Endothelial cell of umbilical vein (primary cell): ENCODE measurements around the gene UBR3. TPM values are rescaled to one million over a fixed set of nuclear protein-coding genes. Genes with fewer than 3 reads are reported as not detected.

ENCODE experiments used
- BruUV-seq: library from RNA; stranded (reverse); fragments of 400-500 nt; replicated peaks from 2 replicates; lab custom pipeline; 2021; lab: Mats Ljungman, UMichigan
- CTCF ChIA-PET: fragments of 300-600, 350-600 bp; sonication (Branson Sonifier 250); formaldehyde crosslinking; loops from one replicate; lab custom pipeline; 2021; ENCODE audit warnings: antibody characterized with exemption, inconsistent platforms; lab: Charles Lee
- POLR2A ChIA-PET: fragments of 300-600, 350-600 bp; sonication (Branson Sonifier 250); formaldehyde crosslinking; loops from one replicate; lab custom pipeline; 2021; ENCODE audit warnings: antibody characterized with exemption, inconsistent platforms; lab: Charles Lee
- DNase-seq: peaks from one replicate; pipeline ENCODE4 v3.0.0-alpha.2; 2011; ENCODE audit warnings: low read depth, low spot score
- FAIRE-seq: peaks from 2 replicates; lab custom pipeline; 2011; peaks lifted over from hg19 to GRCh38; lab: Jason Lieb, UNC
- H2AFZ ChIP-seq: 2 replicates; pipeline ENCODE4 v1.6.0; 2012; ENCODE audit warnings: low read depth, low read length, control low read depth, inconsistent platforms
- H3K27ac ChIP-seq: 2 replicates; pipeline ENCODE4 v1.5.1; 2011; ENCODE audit warnings: low read depth, mild to moderate bottlenecking, control low read depth, low read length, moderate library complexity; ENCODE audit not compliant: insufficient read depth
- H3K27me3 ChIP-seq, 2 experiments: 2 replicates each; pipeline versions ENCODE4 v1.6.0 to v1.6.1; 2011; ENCODE audit warnings: low read length in 2 of 2, mixed read lengths in 1 of 2; ENCODE audit not compliant: control insufficient read depth in 2 of 2, insufficient read depth in 2 of 2
- H3K36me3 ChIP-seq, 2 experiments: 2 replicates in 1 of 2; 3 replicates in 1 of 2; pipeline ENCODE4 v1.5.1; 2011; ENCODE audit warnings: low read length in 2 of 2, mild to moderate bottlenecking in 1 of 2, moderate library complexity in 1 of 2; ENCODE audit not compliant: control insufficient read depth in 2 of 2, insufficient read depth in 2 of 2; ENCODE audit errors: extremely low read depth in 1 of 2
- H3K4me1 ChIP-seq: 3 replicates; pipeline ENCODE4 v1.5.1; 2011; ENCODE audit warnings: mild to moderate bottlenecking, low read length; ENCODE audit not compliant: control insufficient read depth, insufficient read depth; ENCODE audit errors: extremely low read depth
- H3K4me2 ChIP-seq: 2 replicates; pipeline ENCODE4 v1.6.1; 2011; ENCODE audit warnings: low read length, control low read depth, mixed read lengths; ENCODE audit not compliant: insufficient read depth
- H3K4me3 ChIP-seq, 3 experiments: fragments of 200-600 bp in 1 of 3; sonication (generic), shearing (Covaris generic) in 1 of 3; replicated peaks in 1 of 3; 2 replicates each; pipeline ENCODE4 v1.5.1; 2011 to 2016; ENCODE audit warnings: control low read depth in 3 of 3, low read length in 3 of 3, mild to moderate bottlenecking in 2 of 3, inconsistent platforms in 1 of 3, low read depth in 1 of 3, moderate library complexity in 1 of 3; ENCODE audit not compliant: insufficient read depth in 1 of 3
- H3K79me2 ChIP-seq: 2 replicates; pipeline ENCODE4 v1.6.0; 2012; ENCODE audit warnings: low read length, inconsistent platforms; ENCODE audit not compliant: control insufficient read depth, insufficient read depth
- H3K9ac ChIP-seq: replicated peaks from 2 replicates; pipeline ENCODE3; 2011; ENCODE audit warnings: low read length, control low read depth; ENCODE audit not compliant: insufficient read depth; ENCODE audit errors: extremely low read depth
- H3K9me1 ChIP-seq: replicated peaks from 3 replicates; pipeline ENCODE4 v1.6.0; 2011; ENCODE audit warnings: mild to moderate bottlenecking, low read length; ENCODE audit not compliant: control insufficient read depth, insufficient read depth; ENCODE audit errors: extremely low read depth
- H3K9me3 ChIP-seq: replicated peaks from 2 replicates; pipeline ENCODE4 v1.5.1; 2012; ENCODE audit warnings: low read length, inconsistent platforms; ENCODE audit not compliant: control insufficient read depth, insufficient read depth
- H4K20me1 ChIP-seq: replicated peaks from 2 replicates; pipeline ENCODE3; 2011; ENCODE audit warnings: mild to moderate bottlenecking, low read length; ENCODE audit not compliant: control insufficient read depth, insufficient read depth; ENCODE audit errors: extremely low read depth
- EZH2 ChIP-seq: IDR thresholded peaks from 2 replicates; pipeline ENCODE4 v1.6.1; 2012; ENCODE audit warnings: borderline replicate concordance, low read depth, mild to moderate bottlenecking, moderate library complexity, low read length, inconsistent platforms; ENCODE audit not compliant: severe bottlenecking
- FOS ChIP-seq: IDR thresholded peaks from 2 replicates; pipeline ENCODE4 v1.6.1; 2011; ENCODE audit warnings: mild to moderate bottlenecking, low read length, moderate library complexity, borderline replicate concordance; ENCODE audit not compliant: insufficient read depth
- GATA2 ChIP-seq: IDR thresholded peaks from 2 replicates; pipeline ENCODE4 v1.7.0; 2011; ENCODE audit warnings: low read depth, mild to moderate bottlenecking, moderate library complexity, mixed read lengths, low read length; ENCODE audit not compliant: insufficient read length, insufficient read depth
- JUN ChIP-seq: IDR thresholded peaks from 2 replicates; pipeline ENCODE4 v1.6.1; 2011; ENCODE audit warnings: borderline replicate concordance, low read depth; ENCODE audit not compliant: insufficient read length, insufficient read depth
- MAX ChIP-seq: IDR thresholded peaks from 2 replicates; pipeline ENCODE4 v1.6.1; 2011; ENCODE audit not compliant: insufficient read depth, insufficient read length
- MYC ChIP-seq: IDR thresholded peaks from one replicate; pipeline ENCODE4 v1.6.1; 2011; ENCODE audit warnings: mild to moderate bottlenecking, low read depth, low read length
- POLR2A ChIP-seq: IDR thresholded peaks from 2 replicates; pipeline ENCODE4 v1.6.1; 2012; ENCODE audit warnings: low read depth, mild to moderate bottlenecking, control low read depth, low read length
- POLR2AphosphoS5 ChIP-seq: IDR thresholded peaks from 2 replicates; pipeline ENCODE4 v1.6.1; 2012; ENCODE audit warnings: low read depth, mild to moderate bottlenecking, control low read depth, low read length, moderate library complexity; ENCODE audit not compliant: insufficient read depth
- dilution Hi-C: fragments of 300-500 bp; cut with MboI; formaldehyde crosslinking; loops from one replicate; pipeline ENCODE4 v1.15.0; 2019; ENCODE audit warnings: low sequenced_read_pairs; ENCODE audit not compliant: extremely low pct_ligation_motif_present
- intact Hi-C: fragments of 100-400 bp; cut with micrococcal nuclease; formaldehyde crosslinking; loops from one replicate; pipeline ENCODE4 v1.10.0; 2022
- polyA plus RNA-seq, 4 experiments: library from polyadenylated mRNA; depleted of rRNA in 3 of 4; stranded (reverse) in 3 of 4; unstranded in 1 of 4; fragments of >200 nt; gene quantifications; 2 replicates each; pipeline versions ENCODE4 v1.2.1 to v1.2.3, GENCODE V29; 2011 to 2012; ENCODE audit warnings: missing spikeins in 1 of 4
- total RNA-seq: library from RNA; stranded (reverse); gene quantifications from 2 replicates; pipeline ENCODE4 v1.2.3, GENCODE V29; 2021
- TF ChIP-seq, protein P1 (sequence below), 2 donors: IDR thresholded peaks; 1 replicate in 1 of 2; 2 replicates in 1 of 2; pipeline ENCODE4 v1.5.1; 2011; ENCODE audit warnings: low read length in 2 of 2, mild to moderate bottlenecking in 2 of 2, moderate library complexity in 2 of 2, control low read depth in 1 of 2, inconsistent platforms in 1 of 2, low read depth in 1 of 2; ENCODE audit not compliant: insufficient read depth in 1 of 2; ENCODE audit errors: extremely low read depth in 1 of 2

Gene UBR3
- total and polyA plus RNA-seq, 2 donors (not counting 3 experiments of a cell fraction or from before 2014, with no cell fraction given): 5.3 to 27.5 TPM

- Histone ChIP-seq H3K4me3 (no peak overlapping the region), H3K36me3 (peaks cover 0 to 2% of the 10 kb centered on the region in 2 experiments), H4K20me1 (no peaks in the 10 kb centered on the region), H3K4me2 (no peak overlapping the region), H3K9me3 (no peaks in the 10 kb centered on the region), H3K27me3 (no peaks in the 10 kb centered on the region), H3K9ac (no peak overlapping the region), H3K27ac (no peak overlapping the region), H2AFZ (no peak overlapping the region), H3K79me2 (no peaks in the 10 kb centered on the region), H3K9me1 (peaks cover 3% of the 10 kb centered on the region), H3K4me1 (peaks cover 5% of the 10 kb centered on the region)
- no peak for FAIRE-seq
- no peak for DNase-seq
- no peak for TF ChIP-seq POLR2A
- TF ChIP-seq, protein P1, sequence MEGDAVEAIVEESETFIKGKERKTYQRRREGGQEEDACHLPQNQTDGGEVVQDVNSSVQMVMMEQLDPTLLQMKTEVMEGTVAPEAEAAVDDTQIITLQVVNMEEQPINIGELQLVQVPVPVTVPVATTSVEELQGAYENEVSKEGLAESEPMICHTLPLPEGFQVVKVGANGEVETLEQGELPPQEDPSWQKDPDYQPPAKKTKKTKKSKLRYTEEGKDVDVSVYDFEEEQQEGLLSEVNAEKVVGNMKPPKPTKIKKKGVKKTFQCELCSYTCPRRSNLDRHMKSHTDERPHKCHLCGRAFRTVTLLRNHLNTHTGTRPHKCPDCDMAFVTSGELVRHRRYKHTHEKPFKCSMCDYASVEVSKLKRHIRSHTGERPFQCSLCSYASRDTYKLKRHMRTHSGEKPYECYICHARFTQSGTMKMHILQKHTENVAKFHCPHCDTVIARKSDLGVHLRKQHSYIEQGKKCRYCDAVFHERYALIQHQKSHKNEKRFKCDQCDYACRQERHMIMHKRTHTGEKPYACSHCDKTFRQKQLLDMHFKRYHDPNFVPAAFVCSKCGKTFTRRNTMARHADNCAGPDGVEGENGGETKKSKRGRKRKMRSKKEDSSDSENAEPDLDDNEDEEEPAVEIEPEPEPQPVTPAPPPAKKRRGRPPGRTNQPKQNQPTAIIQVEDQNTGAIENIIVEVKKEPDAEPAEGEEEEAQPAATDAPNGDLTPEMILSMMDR (IDR thresholded peaks at IDR 0.05; ENCODE audit: extremely low read depth in 1 of 2, insufficient read depth in 1 of 2, low read depth in 1 of 2, low read length in 2 of 2): no peak
- TF ChIP-seq JUN: no peak
- no peak for TF ChIP-seq MYC
- TF ChIP-seq POLR2AphosphoS5: no peak
- TF ChIP-seq FOS: no peak
- no peak for TF ChIP-seq MAX
- TF ChIP-seq EZH2: no peak
- TF ChIP-seq GATA2: no peak
- no TSS peak for BruUV-seq
- intact Hi-C loops (no loop called here), dilution Hi-C loops (no loop called here)
- CTCF ChIA-PET: no interaction called here
- POLR2A ChIA-PET: no interaction called here
Observed at GRCh38 chr2:170086117-170086688, 258.9 kb downstream of the UBR3 start.
